HepG2 (cell line): ENCODE data around the gene GBA2. TPM values are rescaled to one million over a fixed set of nuclear protein-coding genes. Genes with fewer than 3 reads are reported as not detected.
A peak's percentile ranks its signal among the peaks of the same experiment; 100 is the strongest.

Source experiments
- CBFB ChIP-seq: sonication (generic); formaldehyde crosslinking; IDR thresholded peaks from 2 replicates; pipeline ENCODE4 v1.4.0; 2020; ENCODE audit warnings: missing genetic modification reagents
- CHD2 ChIP-seq: IDR thresholded peaks from 2 replicates; pipeline ENCODE4 v1.6.1; 2011; ENCODE audit warnings: low read depth, low read length, improper control_type of control experiment
- HNRNPUL1 ChIP-seq: fragments of 200-400 bp; formaldehyde crosslinking; IDR thresholded peaks from 2 replicates; pipeline ENCODE4 v1.6.1; 2017; ENCODE audit warnings: low read depth, mild to moderate bottlenecking, low read length, moderate library complexity
- LRRFIP1 ChIP-seq: sonication (generic); formaldehyde crosslinking; conservative IDR thresholded peaks from 2 replicates; pipeline ENCODE4 v1.4.0; 2020; ENCODE audit warnings: missing genetic modification reagents
- MAZ ChIP-seq, 2 experiments: sonication (generic) in 1 of 2; formaldehyde crosslinking in 1 of 2; IDR thresholded peaks; 2 replicates each; pipeline versions ENCODE4 v1.5.0 to v1.6.1; 2012 to 2020; ENCODE audit warnings: low read depth in 2 of 2, mild to moderate bottlenecking in 2 of 2, borderline replicate concordance in 1 of 2, improper control_type of control experiment in 1 of 2, low read length in 1 of 2, missing genetic modification reagents in 1 of 2, moderate library complexity in 1 of 2
- NCOA1 ChIP-seq: sonication (generic); formaldehyde crosslinking; IDR thresholded peaks from 2 replicates; pipeline ENCODE4 v1.9.0; 2021; ENCODE audit warnings: missing genetic modification reagents
- NR1H2 ChIP-seq: sonication (generic); formaldehyde crosslinking; IDR thresholded peaks from 2 replicates; pipeline ENCODE4 v1.8.1; 2022; ENCODE audit warnings: low read depth, missing genetic modification reagents, borderline replicate concordance
- PATZ1 ChIP-seq: sonication (generic); formaldehyde crosslinking; IDR thresholded peaks from 2 replicates; pipeline ENCODE4 v1.4.0; 2020; ENCODE audit warnings: missing genetic modification reagents
- PCBP2 ChIP-seq: fragments of 200-400 bp; formaldehyde crosslinking; optimal IDR thresholded peaks from 2 replicates; pipeline ENCODE3; 2018; ENCODE audit warnings: low read length, low read depth; ENCODE audit not compliant: poor library complexity, severe bottlenecking
- ZFP82 ChIP-seq: sonication (generic); formaldehyde crosslinking; IDR thresholded peaks from 2 replicates; pipeline ENCODE4 v1.5.1; 2020; ENCODE audit warnings: mild to moderate bottlenecking, missing genetic modification reagents, borderline replicate concordance
- ZMYM4 ChIP-seq: sonication (generic); formaldehyde crosslinking; IDR thresholded peaks from 2 replicates; pipeline ENCODE4 v1.8.1; 2023; ENCODE audit warnings: mild to moderate bottlenecking, missing genetic modification reagents
- ZNF512 ChIP-seq: sonication (generic); formaldehyde crosslinking; IDR thresholded peaks from 2 replicates; pipeline ENCODE4 v1.4.0; 2020; ENCODE audit warnings: mild to moderate bottlenecking, missing genetic modification reagents
- ZNF605 ChIP-seq: sonication (generic); formaldehyde crosslinking; IDR thresholded peaks from 2 replicates; pipeline ENCODE4 v1.8.0; 2022; ENCODE audit warnings: mild to moderate bottlenecking, missing genetic modification reagents
- ZSCAN21 ChIP-seq: sonication (generic); formaldehyde crosslinking; IDR thresholded peaks from 2 replicates; pipeline ENCODE4 v1.8.0; 2022; ENCODE audit warnings: mild to moderate bottlenecking, missing genetic modification reagents, moderate library complexity, borderline replicate concordance
- ZSCAN25 ChIP-seq: sonication (generic); formaldehyde crosslinking; IDR thresholded peaks from 2 replicates; pipeline ENCODE4 v1.8.0; 2022; ENCODE audit warnings: mild to moderate bottlenecking, missing genetic modification reagents
- polyA plus RNA-seq, 8 experiments: library from polyadenylated mRNA; depleted of rRNA in 3 of 8; stranded (reverse) in 7 of 8; unstranded in 1 of 8; fragments of >200 nt; fragmentation: Illumina TruSeq in 4 of 8; extraction: Trizol in 4 of 8; gene quantifications; 2 replicates each; pipeline versions ENCODE4 v1.2.1 to v1.2.3, GENCODE V29; 2011 to 2016; ENCODE audit warnings: low read depth in 4 of 8, missing spikeins in 1 of 8, mixed read lengths in 1 of 8; ENCODE audit not compliant: insufficient read depth in 1 of 8
- total RNA-seq, 5 experiments: library from RNA; depleted of rRNA; stranded (reverse); fragments of >200 nt; fragmentation: Illumina TruSeq; extraction: Trizol; gene quantifications; 2 replicates each; pipeline ENCODE4 v1.2.3, GENCODE V29; 2016; ENCODE audit warnings: low read depth in 1 of 5
- TF ChIP-seq, protein P1 (sequence below): fragments of 450-650 bp; IDR thresholded peaks from 2 replicates; pipeline ENCODE4 v1.6.1; 2016
- TF ChIP-seq, protein P2 (sequence below): sonication (generic); formaldehyde crosslinking; IDR thresholded peaks from 2 replicates; pipeline ENCODE4 v1.5.0; 2020; ENCODE audit warnings: missing genetic modification reagents
- TF ChIP-seq, protein P3 (sequence below): IDR thresholded peaks from 2 replicates; pipeline ENCODE4 v1.6.1; 2016; ENCODE audit warnings: low read depth, borderline replicate concordance

The GBA2 gene
- total and polyA plus RNA-seq, 2 of the 13 experiments (the other 11 are each of a cell fraction or from before 2014, with no cell fraction given): 37.5 to 86.1 TPM

DNA sequence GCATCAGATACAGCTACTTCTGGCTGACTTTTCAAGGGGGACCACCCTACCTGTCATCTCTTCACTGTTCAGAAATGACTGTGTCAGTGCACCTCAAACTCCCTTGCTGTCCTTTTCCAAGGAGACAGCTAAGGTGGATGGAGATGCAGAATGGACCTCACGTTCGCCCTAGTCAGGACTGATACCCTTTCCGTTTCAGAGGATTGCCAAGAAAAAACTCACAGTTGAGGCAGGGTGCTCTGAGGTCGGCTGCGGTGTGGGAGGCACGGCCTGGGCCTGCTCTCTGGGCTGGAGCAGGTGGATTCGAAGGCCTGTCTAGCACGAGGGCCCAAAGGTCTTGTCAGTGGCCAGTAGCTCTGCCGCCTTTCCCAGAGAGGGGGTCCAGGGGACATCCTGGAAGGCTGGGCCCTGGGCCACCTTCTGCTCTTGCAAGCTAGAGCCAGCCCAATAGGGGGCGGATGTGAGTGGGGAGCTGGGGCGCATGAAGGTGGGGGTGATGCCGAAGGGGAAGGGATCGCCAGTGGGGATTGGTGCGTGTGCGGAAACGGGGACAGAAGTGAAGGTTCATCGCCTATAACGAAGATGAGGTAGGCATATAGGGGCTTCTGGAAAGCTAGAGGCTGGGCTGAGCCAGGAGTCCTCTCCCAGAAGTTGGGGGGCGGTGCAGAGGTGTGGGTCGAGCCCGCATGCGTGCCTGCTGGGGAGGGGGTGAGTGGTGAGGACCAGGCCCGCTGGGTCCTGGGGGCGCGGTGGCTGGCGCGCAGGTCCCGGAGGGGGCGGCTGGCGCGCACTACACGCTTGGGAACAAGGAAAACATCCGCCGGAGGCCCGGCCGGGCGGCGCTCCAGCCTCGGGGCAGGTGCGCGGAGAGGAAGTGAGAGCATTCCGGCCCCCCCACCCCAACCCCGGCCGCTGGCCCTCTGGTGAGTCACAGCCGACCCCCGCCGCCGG lies 7.5 kb upstream of the GBA2 start (continued):
- peak; percentile 93 for TF ChIP-seq PATZ1 (CRISPR knock-in tag)
- TF ChIP-seq PCBP2: no peak
- peak; percentile 69 for TF ChIP-seq MAZ (IDR thresholded peaks at IDR 0.05; ENCODE audit: borderline replicate concordance, low read depth, low read length)
- TF ChIP-seq MAZ (CRISPR knock-in tag; IDR thresholded peaks at IDR 0.05; ENCODE audit: low read depth): peak; percentile 72
- TF ChIP-seq ZSCAN25 (CRISPR knock-in tag): no peak; the same call in 1 of the 2 replicates
- TF ChIP-seq, protein P1, sequence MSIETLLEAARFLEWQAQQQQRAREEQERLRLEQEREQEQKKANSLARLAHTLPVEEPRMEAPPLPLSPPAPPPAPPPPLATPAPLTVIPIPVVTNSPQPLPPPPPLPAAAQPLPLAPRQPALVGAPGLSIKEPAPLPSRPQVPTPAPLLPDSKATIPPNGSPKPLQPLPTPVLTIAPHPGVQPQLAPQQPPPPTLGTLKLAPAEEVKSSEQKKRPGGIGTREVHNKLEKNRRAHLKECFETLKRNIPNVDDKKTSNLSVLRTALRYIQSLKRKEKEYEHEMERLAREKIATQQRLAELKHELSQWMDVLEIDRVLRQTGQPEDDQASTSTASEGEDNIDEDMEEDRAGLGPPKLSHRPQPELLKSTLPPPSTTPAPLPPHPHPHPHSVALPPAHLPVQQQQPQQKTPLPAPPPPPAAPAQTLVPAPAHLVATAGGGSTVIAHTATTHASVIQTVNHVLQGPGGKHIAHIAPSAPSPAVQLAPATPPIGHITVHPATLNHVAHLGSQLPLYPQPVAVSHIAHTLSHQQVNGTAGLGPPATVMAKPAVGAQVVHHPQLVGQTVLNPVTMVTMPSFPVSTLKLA: no peak
- TF ChIP-seq ZSCAN21: peak; percentile 57; the same call in 1 of the 2 replicates
- TF ChIP-seq CHD2: no peak
- TF ChIP-seq, protein P2, sequence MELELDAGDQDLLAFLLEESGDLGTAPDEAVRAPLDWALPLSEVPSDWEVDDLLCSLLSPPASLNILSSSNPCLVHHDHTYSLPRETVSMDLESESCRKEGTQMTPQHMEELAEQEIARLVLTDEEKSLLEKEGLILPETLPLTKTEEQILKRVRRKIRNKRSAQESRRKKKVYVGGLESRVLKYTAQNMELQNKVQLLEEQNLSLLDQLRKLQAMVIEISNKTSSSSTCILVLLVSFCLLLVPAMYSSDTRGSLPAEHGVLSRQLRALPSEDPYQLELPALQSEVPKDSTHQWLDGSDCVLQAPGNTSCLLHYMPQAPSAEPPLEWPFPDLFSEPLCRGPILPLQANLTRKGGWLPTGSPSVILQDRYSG (CRISPR knock-in tag): peak; percentile 86; the same call in 1 of the 2 replicates
- TF ChIP-seq, protein P3, sequence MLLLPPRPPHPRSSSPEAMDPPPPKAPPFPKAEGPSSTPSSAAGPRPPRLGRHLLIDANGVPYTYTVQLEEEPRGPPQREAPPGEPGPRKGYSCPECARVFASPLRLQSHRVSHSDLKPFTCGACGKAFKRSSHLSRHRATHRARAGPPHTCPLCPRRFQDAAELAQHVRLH (CRISPR knock-in tag): 0 out of 2 replicates have a peak, but pooled peaks have one; percentile 33
- TF ChIP-seq NCOA1 (CRISPR knock-in tag): no peak
- TF ChIP-seq ZNF512 (CRISPR knock-in tag): no peak
- TF ChIP-seq CBFB (CRISPR knock-in tag): no peak
- no peak for TF ChIP-seq ZFP82 (CRISPR knock-in tag)
- peak; percentile 66 for TF ChIP-seq ZMYM4 (CRISPR knock-in tag)
- TF ChIP-seq ZNF605 (CRISPR knock-in tag): peak; percentile 69
- no peak for TF ChIP-seq LRRFIP1 (CRISPR knock-in tag)
- TF ChIP-seq NR1H2 (CRISPR knock-in tag): peak; percentile 1; the same call in 1 of the 2 replicates
- no peak for TF ChIP-seq HNRNPUL1
